SH-SY5Y (cell line): ENCODE results near the gene MTHFD2L.

ENCODE experiments used
- GATA2 ChIP-seq: IDR thresholded peaks from 2 replicates; pipeline ENCODE4 v1.6.1; 2011; ENCODE audit warnings: mild to moderate bottlenecking, low read depth, low read length
- GATA3 ChIP-seq: IDR thresholded peaks from 2 replicates; pipeline ENCODE4 v1.6.1; 2011; ENCODE audit warnings: low read depth, mild to moderate bottlenecking, low read length, moderate library complexity

GRCh38 chr4:74188912-74189311 lies 31.0 kb downstream of the MTHFD2L start:
- TF ChIP-seq GATA2, result no peak
- no peak for TF ChIP-seq GATA3
